Dedifferentiated amniotic fluid mesenchymal stem cell (primary cell): ENCODE results near the gene C6orf47.

Experiments used
- DNase-seq: peaks from one replicate; pipeline ENCODE4 v3.0.0-alpha.2; 2016; ENCODE audit errors: extremely low spot score

C6orf47 gene

GRCh38 chr6:31636698-31637596, 23.6 kb downstream of the C6orf47 start:
- no peak for DNase-seq

- DNase-seq = no peak
These were observed 25.5 kb downstream of the C6orf47 start for GRCh38 chr6:31634969-31635575.

GRCh38 chr6:31634131-31634530, 26.4 kb downstream of the C6orf47 start:
- no peak for DNase-seq

- no peak for DNase-seq
These were observed 27.1 kb downstream of the C6orf47 start for GRCh38 chr6:31633447-31633846.

- no peak for DNase-seq
These were observed 28.2 kb downstream of the C6orf47 start for GRCh38 chr6:31632279-31632946.

GRCh38 chr6:31631681-31632278, 28.8 kb downstream of the C6orf47 start:
- DNase-seq = no peak

GRCh38 chr6:31631209-31631608, 29.4 kb downstream of the C6orf47 start:
- DNase-seq = no peak

- DNase-seq = no peak
These were observed 30.2 kb downstream of the C6orf47 start for GRCh38 chr6:31630177-31630934.

- DNase-seq = no peak
These were observed 31.6 kb downstream of the C6orf47 start for GRCh38 chr6:31629014-31629413.

- no peak for DNase-seq
These were observed 32.8 kb downstream of the C6orf47 start for GRCh38 chr6:31627690-31628287.

- no peak for DNase-seq
These were observed 33.6 kb downstream of the C6orf47 start for GRCh38 chr6:31626952-31627351.

GRCh38 chr6:31624070-31624469, 36.5 kb downstream of the C6orf47 start:
- no peak for DNase-seq

GRCh38 chr6:31622684-31623091, 37.9 kb downstream of the C6orf47 start:
- no peak for DNase-seq

GRCh38 chr6:31621991-31622390, 38.6 kb downstream of the C6orf47 start:
- no peak for DNase-seq

GRCh38 chr6:31621320-31621939, 39.1 kb downstream of the C6orf47 start:
- DNase-seq = no peak

- peak; percentile 20 for DNase-seq
These were observed 39.8 kb downstream of the C6orf47 start, which contains the start of gene PRRC2A for GRCh38 chr6:31620586-31621319. TSS of gene PRRC2A (plus strand) at chr6:31620715. CDS start at chr6:31622790, 2,075 bp downstream.

- peak; percentile 99 for DNase-seq
These were observed 40.6 kb downstream of the C6orf47 start for GRCh38 chr6:31619805-31620585.

- no peak for DNase-seq
These were observed 43.6 kb downstream of the C6orf47 start for GRCh38 chr6:31617010-31617409.

GRCh38 chr6:31615748-31616147, 44.8 kb downstream of the C6orf47 start:
- no peak for DNase-seq
